ENCODE results near the gene HS2ST1.
"Not testable (repeated sequence)": the region's sequence is repeated elsewhere in the genome, so short reads cannot be mapped to it uniquely, and the experiment has no call there.

Gene HS2ST1

GRCh38 chr1:86925742-86926141 is 11.3 kb downstream of the HS2ST1 start:
- no peak for DNase-seq (ENCODE audit: low read depth in 2 of 2)

GRCh38 chr1:86926883-86927282 is 12.4 kb downstream of the HS2ST1 start:
- no peak for DNase-seq (ENCODE audit: low read depth in 2 of 2)

GRCh38 chr1:86928819-86929218 is 14.4 kb downstream of the HS2ST1 start:
- DNase-seq (ENCODE audit: low read depth in 2 of 2) = no peak

- DNase-seq (ENCODE audit: low read depth in 2 of 2) = no peak
Observed at GRCh38 chr1:86933051-86933450, 18.6 kb downstream of the HS2ST1 start.

- no peak for DNase-seq (ENCODE audit: low read depth in 2 of 2)
Observed at GRCh38 chr1:86933562-86934377, 19.3 kb downstream of the HS2ST1 start.

- no peak for DNase-seq (ENCODE audit: low read depth in 2 of 2)
Observed at GRCh38 chr1:86938450-86938849, 24.0 kb downstream of the HS2ST1 start.

- DNase-seq (ENCODE audit: low read depth in 2 of 2) = no peak
Observed at GRCh38 chr1:86938855-86939254, 24.4 kb downstream of the HS2ST1 start.

GRCh38 chr1:86939406-86939805 is 25.0 kb downstream of the HS2ST1 start:
- no peak for DNase-seq (ENCODE audit: low read depth in 2 of 2)

- no peak for DNase-seq (ENCODE audit: low read depth in 2 of 2)
Observed at GRCh38 chr1:86940599-86940998, 26.2 kb downstream of the HS2ST1 start.

GRCh38 chr1:86942042-86942441 is 27.6 kb downstream of the HS2ST1 start:
- no peak for DNase-seq (ENCODE audit: low read depth in 2 of 2)

- DNase-seq (ENCODE audit: low read depth in 2 of 2) = no peak
Observed at GRCh38 chr1:86942743-86943142, 28.3 kb downstream of the HS2ST1 start.

- no peak for DNase-seq (ENCODE audit: low read depth in 2 of 2)
Observed at GRCh38 chr1:86948212-86948611, 33.8 kb downstream of the HS2ST1 start.

GRCh38 chr1:86950712-86951419 is 36.4 kb downstream of the HS2ST1 start:
- no peak for DNase-seq (ENCODE audit: low read depth in 2 of 2)

- no peak for DNase-seq (ENCODE audit: low read depth in 2 of 2)
Observed at GRCh38 chr1:86951430-86951829, 37.0 kb downstream of the HS2ST1 start.

- no peak for DNase-seq (ENCODE audit: low read depth in 2 of 2)
Observed at GRCh38 chr1:86953167-86953566, 38.7 kb downstream of the HS2ST1 start.

GRCh38 chr1:86955678-86956077 is 41.2 kb downstream of the HS2ST1 start:
- no peak for DNase-seq (ENCODE audit: low read depth in 2 of 2)

- no peak for DNase-seq (ENCODE audit: low read depth in 2 of 2)
Observed at GRCh38 chr1:86956221-86956620, 41.8 kb downstream of the HS2ST1 start.

- DNase-seq (ENCODE audit: low read depth in 2 of 2) = no peak
Observed at GRCh38 chr1:86957221-86957620, 42.8 kb downstream of the HS2ST1 start.

GRCh38 chr1:86960548-86960947 is 46.1 kb downstream of the HS2ST1 start:
- no peak for DNase-seq (ENCODE audit: low read depth in 2 of 2)

- not testable (repeated sequence) for DNase-seq (ENCODE audit: low read depth in 2 of 2)
Observed at GRCh38 chr1:86963841-86964240, 49.4 kb downstream of the HS2ST1 start.

GRCh38 chr1:86965012-86965826 is 50.8 kb downstream of the HS2ST1 start:
- DNase-seq (ENCODE audit: low read depth in 2 of 2) = no peak

- no peak for DNase-seq (ENCODE audit: low read depth in 2 of 2)
Observed at GRCh38 chr1:86965827-86966182, 51.4 kb downstream of the HS2ST1 start.
